Measurements from ENCODE around the gene SMIM14.
"Not testable (repeated sequence)": the region's sequence is repeated elsewhere in the genome, so short reads cannot be mapped to it uniquely, and the experiment has no call there.

GRCh38 chr4:39515669-39516401 lies 122.8 kb downstream of the SMIM14 start:
- not testable (repeated sequence) for TF ChIP-seq CTCF (IDR thresholded peaks at IDR 0.05; ENCODE audit: low read depth, low read length, poor library complexity, severe bottlenecking); EZH2phosphoT487 (IDR thresholded peaks at IDR 0.05; ENCODE audit: borderline replicate concordance, low read length)
